Measurements from ENCODE around the gene PRIM1.
A peak's percentile ranks its signal among the peaks of the same experiment; 100 is the strongest.
"Not testable (repeated sequence)": the region's sequence is repeated elsewhere in the genome, so short reads cannot be mapped to it uniquely, and the experiment has no call there.

Gene PRIM1

DNA sequence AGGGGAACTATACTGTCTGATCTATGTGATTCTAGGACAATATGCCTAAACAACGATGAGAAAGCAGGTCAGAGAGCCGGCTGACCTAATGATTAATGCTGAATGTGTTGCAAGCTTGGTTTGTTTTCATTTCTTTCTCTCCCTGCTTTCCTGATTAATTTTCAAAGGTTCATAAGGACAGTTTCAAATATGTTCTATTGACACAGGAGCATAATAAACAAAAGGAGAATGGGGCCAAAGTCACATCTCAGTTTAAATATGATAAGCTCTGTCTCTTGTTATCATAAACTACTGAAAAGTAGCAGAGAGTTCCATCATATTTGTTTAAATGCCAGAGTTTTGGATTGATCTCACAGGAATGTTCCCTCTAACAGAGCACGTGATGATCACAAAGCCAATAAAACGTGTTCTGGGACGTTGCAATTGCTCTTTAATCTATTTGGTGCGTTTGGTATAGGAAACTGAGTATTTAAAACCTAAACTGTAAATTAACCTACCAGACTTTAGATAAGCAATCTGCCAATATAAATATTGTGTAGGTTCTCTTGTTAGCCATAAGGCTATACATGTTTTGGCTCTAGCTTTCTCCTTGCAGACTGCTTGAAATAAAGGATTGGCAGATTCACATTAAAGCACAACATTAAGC is 7.3 kb upstream of the PRIM1 start:
- DNase-seq, result no peak

DNA sequence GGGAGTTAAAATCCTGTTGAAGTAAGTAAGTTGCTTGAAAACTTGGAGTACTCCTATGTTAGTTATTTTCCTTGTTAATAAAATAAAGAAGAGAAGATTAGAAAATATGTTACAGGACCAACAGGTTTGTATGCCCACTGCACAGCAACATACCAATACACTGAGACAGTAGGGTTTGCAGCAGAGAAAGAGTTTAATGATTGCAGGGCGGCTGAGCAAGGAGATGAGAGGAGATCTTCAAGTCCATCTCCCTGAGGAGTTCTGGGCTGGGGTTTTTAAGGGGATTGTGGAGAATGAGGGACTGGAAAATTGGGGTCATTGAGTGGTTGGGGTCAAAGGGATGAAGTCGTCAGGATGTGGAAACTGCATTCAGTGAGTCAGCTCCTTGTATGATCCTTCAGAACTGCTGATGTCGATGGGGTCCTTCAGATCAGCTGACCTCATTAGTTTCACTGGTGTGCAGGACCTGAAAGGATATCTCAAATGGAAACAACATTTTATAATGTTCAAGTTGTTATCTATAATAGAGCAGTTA is 6.7 kb upstream of the PRIM1 start:
- no peak for DNase-seq

DNA sequence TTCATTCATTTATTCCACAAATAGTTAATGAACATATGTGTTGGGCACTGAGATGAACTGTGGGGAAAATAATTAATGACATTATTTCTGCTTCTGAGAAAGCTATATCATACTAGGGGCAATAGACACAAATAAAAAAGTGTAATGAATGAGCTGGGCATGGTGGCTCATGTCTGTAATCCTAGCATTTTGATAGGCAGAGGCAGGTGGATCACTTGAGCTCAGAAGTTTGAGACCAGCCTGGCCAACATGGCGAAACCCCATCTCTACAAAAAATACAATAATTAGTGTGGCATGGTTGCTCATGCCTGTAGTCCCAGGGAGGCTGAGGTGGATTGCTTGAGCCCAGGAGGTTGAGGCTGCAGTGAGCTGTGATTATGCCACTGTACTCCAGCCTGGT is 5.8 kb upstream of the PRIM1 start:
- DNase-seq, result not testable (repeated sequence)

DNA sequence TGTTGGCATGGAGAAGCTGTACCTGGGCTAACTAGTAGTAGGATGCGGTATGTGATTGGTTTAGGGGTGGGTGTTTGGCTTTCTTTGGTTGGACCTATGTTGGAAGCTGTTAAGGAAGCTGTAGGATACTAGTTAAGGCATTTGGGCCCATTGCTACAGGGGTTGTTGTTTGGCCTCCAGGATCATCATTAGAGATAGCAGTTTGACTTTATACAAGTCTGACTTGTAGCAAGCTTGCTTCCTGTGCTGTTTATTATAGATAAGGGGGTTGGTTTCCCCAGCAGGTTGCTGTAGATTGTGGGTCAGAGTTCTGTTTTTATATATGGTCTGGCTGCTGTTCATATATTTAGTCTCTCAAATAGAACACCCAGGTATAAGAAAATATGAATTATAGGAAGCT is 1.4 kb upstream of the PRIM1 start:
- DNase-seq, result no peak

DNA sequence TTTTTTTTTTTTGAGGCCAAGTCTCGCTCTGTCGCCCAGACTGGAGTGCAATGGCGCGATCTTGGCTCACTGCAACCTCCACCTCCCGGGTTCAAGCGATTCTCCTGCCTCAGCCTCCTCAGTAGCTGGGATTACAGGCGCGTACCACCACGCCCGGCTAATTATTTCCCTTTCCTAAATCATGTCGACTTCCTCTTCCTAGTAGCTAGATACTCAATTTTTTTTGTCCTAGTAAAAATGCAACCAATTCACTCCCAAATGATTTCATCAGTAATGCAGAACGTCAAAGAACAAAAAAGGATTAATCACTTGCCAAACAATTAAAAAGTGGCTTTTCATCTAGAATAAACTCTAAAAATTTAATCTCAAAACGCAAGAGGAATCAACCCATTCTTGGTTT is 1.5 kb downstream of the PRIM1 start:
- not testable (repeated sequence) for DNase-seq

DNA sequence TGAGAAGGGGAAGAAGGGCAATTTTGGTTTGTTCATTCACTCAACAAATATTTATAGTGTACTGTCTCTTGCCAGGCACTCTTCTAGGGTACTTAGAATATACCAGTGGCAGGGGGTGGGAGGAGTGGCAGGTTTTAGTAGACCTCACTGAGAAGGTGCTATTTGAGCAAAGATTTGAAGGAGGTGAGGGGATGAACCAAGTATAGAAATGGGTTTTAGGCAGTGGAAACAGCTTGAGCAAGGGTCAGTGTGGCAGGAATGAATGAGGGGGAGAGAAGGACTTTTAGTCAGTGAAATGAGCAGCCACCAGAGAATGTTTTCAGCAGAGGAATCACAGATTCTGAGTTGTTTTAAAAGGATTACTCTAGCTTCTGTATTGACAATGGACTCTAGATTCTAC is 2.3 kb downstream of the PRIM1 start:
- DNase-seq, result no peak

DNA sequence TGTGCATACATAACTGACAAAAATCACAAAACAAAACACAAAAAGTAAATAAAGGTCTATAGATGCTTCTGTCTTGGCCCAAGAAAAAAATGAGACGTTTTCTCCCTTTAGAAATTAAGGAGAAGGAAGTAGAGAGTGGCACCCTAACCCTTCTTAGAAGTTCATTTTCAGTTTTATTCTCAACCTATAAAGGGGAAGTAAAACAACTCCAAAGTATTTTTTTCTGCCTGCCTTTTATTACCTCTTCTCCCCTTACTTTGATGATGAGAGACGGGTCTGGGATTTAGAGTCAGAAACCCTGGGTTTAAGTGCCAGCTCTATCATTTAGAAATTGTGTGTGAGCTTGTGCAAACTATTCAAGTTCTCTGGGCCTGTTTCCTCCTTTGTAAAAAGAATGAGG is 2.8 kb downstream of the PRIM1 start:
- no peak for DNase-seq

DNA sequence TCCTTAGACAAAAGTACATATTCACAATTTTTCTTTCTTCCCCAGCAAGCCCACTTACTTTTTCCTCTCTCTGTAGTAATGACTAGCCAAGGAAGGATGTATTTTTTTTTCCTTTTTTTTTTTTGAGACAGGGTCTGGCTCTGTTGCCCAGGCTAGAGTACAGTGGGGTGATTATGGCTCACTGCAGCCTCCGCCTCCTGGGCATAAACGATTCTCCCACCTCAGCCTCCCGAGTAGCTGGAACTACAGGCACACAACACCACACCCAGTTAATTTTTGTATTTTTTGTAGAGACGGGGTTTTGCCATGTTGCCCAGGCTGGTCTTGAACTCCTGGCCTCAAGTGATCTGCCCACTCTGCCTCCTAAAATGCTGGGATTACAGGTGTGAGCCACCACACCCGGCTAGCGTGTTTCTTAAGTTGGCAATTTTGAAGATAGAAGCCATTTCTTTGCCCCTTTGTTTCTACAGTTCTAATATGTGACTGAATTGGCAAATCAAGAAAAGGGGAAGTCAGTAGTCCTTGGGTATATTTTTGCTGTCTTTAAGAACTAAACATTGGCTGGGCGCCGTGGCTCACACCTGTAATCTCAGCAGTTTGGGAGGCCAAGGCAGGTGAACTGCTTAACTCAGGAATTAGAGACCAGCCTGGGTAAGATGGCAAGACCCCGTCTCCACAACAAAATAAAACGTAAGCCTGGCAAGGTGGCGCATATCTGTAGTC is 23.8 kb downstream of the PRIM1 start:
- DNase-seq, result no peak

DNA sequence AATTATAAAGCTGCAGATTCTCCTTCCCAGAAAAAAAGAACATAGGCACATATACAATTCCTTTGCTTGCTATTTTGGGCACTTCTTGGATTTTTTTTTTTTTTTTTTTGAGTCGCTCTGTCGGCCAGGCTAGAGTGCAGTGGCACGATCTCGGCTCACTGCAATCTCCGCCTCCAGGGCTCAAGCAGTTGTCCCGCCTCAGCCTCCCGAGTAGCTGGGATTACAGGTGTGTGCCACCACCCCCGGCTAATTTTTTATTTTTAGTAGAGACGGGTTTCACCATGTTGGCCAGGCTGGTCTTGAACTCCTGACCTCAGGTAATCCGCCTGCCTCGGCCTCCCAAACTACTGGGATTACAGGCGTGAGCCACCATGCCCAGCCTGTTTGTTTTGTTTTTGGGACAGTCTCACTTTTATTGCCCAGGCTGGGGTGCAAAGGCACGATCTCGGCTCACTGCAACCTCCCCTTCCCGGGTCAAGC is 25.9 kb downstream of the PRIM1 start:
- DNase-seq, result not testable (repeated sequence)

DNA sequence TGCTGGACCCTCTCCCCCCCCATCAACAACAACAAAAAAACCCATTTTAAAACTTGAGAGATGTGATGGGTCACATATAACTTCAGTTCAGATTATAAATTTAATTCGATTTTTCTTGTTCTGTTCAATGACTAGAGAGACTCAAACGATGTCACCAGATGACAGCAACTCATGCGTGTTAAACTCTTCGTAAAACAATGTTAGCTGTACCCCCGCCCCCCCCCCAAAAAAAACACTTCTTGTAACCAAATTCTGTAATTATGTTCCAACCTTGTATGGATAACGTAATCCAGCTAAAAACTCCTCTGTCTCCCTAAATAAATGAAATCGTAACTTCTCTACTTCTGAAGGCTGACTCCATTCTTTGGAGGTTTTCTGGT is 26.4 kb downstream of the PRIM1 start:
- DNase-seq, result no peak

DNA sequence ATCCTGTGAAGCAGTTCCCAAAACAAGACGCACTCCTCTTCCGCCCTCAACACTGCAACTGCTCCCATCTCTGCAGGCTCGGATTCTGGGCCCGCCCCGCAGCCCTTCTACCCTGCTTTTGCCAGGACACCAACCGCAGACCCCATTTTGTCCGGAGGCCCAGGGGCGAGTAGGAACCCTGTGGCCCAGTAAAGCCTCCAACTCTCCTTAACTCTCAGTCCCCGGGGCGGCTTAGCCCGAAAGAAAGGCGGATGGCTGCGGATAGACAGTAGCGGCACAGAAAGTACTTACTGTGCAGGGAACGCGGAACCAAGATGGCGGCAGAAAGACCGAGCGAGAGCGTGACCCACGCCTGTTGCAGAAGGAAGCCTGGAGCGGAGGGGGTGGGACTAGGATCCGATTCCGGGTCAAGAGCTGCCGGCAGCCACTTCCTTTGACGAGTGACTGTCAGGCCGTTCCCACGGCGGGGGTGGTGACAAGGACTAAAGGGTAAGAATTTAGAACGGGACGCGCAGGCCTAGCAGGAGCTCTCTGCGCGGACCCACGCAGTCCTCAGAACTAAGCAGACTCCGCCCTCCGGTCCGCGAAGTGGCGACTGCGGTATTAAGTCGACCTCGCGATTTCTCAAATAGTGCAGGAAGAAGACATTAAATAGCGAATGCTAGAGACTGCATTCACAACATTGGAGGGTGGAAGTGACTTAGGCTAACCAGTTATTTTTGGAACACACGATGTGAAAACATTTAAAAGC is 27.0 kb downstream of the PRIM1 start, which contains the start of gene NACA:
Gene NACA (minus strand): TSS at position 328 of the 751 bp plus-strand sequence. CDS start 778 bp downstream, outside the sequence.
- DNase-seq, result peak; percentile 94 to 97

DNA sequence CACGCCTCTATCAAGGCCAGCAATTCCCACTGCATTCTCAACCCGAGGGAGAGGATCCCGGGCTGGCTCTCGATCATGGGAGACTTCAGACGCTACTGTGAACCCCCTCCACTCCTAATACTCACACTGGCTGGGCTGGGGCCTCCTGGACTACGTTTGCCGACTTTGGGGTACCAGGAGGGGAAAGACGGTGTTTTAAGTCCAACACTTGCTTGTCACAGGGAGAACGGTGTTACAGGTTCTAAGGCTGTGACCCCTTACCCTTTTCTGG is 27.5 kb downstream of the PRIM1 start:
- DNase-seq, result no peak

DNA sequence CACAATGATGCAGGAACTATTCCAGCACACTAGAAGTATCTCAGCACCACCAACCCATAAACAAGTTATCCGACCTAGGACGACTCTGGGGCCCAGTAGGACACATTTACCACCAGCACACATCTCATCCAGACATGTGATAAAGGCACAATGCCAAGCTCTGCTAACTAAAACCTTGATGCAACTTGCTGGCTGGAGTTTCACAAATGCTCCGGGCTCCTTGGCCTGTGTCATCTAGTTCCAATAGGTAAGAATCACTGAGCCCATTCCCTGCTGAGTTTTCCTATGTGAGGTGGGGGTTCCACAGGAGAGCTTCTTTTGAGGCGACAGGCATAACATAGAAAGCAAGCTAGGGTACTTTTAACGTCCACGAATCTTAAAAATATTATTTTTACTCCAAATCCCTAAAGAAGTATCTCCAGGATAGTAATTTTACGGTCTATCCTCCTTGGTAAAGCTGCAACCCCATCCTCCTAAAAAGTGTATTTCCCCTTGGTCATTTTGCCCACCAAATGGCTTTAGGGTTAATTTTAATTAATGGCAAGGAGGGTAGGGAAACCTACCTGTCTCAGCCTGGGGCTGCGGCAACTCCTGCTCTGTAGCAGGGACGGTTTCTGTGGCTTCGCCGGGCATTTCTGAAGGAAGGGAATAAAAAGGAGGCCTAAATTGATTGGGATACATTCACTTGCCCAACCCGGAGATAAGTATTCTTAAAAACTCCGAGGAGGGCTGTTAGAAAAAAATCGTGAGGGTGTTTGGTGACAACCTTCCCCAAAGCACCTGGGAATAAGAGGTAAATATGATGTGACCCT is 28.0 kb downstream of the PRIM1 start:
- DNase-seq, result peak in 1 of 2 experiments; percentile 44

DNA sequence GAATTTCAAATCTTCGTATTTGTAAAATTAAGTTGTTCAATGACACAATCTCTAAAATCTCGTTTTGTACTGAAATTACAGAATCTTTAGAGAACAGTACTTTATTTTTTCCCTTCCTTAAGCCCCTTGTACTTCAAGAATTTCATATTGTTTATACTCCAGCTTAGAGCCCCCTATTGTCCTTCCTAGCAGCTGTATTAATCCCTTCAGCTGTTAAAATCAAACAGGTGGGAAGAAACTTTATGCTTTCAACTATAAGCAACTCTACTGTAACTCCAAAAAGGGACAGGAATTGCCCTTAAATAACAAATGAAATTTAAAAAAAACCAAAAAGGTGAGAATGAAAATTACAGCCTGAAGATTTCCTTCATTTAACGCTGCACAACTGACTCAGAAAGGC is 28.8 kb downstream of the PRIM1 start:
- no peak for DNase-seq

DNA sequence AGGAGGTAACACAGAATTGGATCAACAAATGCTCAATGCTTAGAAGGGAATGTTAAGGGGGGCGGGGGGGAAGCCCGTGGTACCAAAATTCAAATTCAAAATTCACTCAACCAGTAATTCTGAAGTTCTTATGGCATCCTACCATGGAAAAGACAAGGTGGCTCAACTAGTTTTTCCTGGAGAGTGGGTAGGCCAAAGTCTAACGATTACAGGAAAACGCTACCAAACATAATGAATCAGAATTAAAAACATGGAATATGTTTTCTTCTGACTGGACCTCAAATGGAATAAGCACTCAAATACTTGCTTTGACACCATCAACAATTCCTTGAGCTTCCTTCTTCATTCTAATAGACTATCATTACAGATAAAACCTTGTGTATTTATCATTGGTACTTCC is 29.3 kb downstream of the PRIM1 start:
- no peak for DNase-seq

DNA sequence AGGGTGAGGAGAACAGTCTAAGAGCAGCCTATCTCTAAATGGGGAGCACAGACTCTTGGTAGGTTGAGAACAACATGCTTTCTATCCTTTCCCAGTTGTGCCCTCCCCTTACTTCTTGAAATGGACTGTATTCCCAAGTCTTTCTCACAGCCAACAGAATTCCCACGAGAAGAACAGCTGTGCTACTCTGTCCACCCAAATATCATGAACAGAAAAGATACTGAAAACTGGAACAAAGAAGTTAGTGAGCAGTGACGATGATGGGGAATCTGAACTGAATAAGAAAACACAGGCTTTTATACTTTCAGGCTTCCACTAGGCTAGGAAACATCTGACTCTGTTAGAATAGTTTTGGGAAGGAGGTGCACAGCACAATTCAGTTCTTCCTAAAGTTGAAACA is 30.4 kb downstream of the PRIM1 start:
- no peak for DNase-seq

DNA sequence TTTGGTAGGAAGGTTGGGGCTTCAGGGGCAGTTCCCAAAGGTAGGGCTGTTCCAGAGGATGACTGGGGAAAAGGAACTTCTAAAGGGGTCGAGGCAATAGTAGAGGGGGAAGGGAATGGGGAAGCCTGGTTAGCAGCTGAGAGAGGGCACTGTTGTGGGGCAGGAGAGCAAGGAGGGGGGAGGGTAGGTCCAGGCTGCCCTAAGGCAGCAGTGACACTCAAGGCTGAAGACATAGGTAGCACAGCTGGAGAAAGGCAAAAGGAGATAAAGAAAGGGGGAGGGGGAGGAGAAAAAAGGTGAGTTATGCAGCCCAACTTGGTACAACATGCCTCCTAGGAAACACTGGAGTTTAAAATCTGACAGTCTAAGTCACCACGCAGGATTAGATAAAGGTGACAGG is 30.9 kb downstream of the PRIM1 start:
- no peak for DNase-seq

DNA sequence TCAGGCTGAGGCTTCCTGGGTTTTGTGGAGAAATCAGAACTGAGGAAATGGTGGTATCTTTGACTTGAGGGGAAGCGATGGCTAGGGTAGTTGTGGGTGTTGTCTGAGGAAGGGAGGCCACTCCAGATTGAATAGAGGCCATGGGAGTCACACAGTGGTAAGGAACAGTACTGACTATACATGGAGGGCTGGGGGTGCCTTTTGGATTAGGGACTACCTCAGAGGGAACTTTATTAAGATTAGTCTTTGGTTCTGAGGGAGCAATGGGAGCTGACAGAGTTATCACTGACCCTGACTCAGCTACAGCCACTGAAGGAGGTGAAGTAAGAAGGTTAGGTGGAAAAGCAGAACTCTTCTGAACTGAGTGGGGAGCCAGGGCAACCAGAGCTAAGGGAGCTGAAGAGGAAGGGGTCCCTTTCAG is 31.4 kb downstream of the PRIM1 start:
- no peak for DNase-seq

DNA sequence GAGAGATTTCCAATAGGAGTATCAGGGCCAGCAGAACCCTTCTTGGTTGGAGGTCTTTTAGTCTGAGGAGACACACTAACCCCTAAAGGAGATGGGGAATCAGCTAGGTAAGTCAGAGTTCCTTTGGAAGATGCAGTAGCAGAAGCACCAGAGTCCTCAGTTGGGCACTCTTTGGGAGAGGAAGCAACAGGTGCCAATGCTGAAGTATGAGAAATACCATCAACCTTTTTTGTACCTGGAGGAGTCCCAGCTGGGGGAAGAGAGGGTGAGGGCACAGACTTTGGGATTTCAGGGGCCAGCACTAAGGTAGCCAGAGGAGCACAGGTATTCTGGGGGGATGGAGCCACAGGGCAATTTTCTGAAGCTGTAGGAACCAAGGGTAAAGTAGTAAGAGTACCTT is 33.1 kb downstream of the PRIM1 start:
- no peak for DNase-seq

DNA sequence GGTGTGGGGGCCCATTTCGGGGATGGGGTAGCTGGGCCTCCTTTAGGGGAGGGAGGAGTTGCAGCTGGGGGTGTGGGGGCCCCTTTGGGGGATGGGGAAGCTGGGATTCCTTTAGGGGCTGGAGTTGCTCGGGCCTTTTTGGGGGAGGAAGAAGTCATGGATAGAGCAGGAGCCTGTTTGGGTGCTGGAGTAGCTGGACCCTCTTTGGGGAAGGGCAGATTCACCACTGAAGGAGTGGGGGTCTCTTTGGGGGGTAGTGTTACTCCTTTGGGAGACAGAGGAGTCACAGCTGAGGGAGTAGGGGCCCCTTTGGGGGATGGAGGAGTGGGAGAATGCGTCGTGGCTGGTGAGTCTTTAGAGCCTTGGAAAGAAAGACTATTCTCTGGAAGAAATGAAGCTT is 33.5 kb downstream of the PRIM1 start:
- DNase-seq, result no peak

DNA sequence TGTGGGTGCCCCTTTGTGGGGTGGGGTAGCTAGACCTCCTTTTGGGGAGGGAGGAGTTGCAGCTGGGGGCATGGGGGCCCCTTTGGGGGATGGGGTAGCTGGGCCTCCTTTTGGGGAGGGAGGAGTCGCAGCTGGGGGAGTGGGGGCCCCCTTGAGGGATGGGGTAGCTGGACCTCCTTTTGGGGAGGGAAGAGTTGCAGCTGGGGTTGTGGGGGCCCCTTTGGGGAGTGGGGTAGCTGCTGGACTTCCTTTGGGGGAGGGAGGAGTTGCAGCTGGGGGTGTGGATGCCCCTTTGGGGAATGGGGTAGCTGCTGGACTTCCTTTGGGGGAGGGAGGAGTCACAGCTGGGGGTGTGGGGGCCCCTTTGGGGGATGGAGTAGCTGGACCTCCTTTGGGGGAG is 34.0 kb downstream of the PRIM1 start:
- DNase-seq, result no peak

DNA sequence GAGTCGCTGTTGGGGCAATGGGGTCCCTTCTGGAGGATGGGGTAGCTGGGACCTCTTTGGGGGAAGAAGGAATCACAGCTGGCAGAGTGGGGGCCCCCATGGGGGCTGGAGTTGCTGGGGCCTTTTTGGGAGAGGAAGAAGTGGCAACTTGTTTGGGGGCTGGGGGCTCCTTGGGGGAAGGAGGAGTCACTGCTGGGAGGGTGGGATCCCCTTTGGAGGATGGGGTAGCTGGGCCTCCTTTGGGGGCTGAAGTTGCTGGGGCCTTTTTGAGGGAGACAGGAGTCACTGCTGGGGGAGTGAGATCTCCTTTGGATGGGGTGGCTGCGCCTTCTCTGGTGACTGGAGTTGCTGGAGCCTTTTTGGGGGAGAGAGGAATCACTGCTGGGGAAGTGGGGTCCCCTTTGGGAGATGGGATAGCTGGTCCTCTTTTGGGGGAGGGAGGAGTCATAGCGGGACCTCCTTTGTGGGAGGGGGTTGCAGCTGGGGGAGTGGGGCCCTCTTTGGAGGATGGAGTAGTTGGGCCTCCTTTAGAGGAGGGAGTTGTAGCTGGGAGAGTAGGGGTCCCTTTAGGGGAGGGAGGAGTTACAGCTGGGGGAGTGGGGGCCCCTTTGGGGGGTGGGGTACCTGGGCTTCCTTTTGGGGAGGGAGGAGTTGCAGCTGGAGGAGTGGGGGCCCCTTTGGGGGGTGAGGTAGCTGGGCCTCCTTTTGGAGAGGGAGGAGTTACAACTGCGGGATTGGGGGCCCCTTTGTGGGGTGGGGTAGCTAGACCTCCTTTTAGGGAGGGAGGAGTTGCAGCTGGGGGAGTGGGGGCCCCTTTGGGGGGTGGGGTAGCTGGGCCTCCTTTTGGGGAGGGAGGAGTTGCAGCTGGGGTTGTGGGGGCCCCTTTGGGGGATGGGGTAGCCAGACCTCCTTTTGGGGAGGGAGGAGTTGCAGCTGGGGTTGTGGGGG is 34.9 kb downstream of the PRIM1 start:
- DNase-seq, result no peak

All from NCI-H446 (cell line).